Stimulated activated CD4-positive, alpha-beta T cell treated with anti-CD3 and anti-CD28 coated beads, TNF-alpha, amount 100 ng/mL, for 48 hours (primary cell): ENCODE data around the gene OBP2B.
"Not testable (repeated sequence)": the region's sequence is repeated elsewhere in the genome, so short reads cannot be mapped to it uniquely, and the experiment has no call there.

ENCODE experiments used
- DNase-seq, 3 donors: peaks; one replicate each; pipeline ENCODE4 v3.0.0-alpha.2; 2020; ENCODE audit warnings: low read depth in 3 of 3

The OBP2B gene

GRCh38 chr9:133238272-133238850, 29.3 kb upstream of the OBP2B start:
- DNase-seq, result peak in 2 of 3 donors; percentile 10 to 27

DNA sequence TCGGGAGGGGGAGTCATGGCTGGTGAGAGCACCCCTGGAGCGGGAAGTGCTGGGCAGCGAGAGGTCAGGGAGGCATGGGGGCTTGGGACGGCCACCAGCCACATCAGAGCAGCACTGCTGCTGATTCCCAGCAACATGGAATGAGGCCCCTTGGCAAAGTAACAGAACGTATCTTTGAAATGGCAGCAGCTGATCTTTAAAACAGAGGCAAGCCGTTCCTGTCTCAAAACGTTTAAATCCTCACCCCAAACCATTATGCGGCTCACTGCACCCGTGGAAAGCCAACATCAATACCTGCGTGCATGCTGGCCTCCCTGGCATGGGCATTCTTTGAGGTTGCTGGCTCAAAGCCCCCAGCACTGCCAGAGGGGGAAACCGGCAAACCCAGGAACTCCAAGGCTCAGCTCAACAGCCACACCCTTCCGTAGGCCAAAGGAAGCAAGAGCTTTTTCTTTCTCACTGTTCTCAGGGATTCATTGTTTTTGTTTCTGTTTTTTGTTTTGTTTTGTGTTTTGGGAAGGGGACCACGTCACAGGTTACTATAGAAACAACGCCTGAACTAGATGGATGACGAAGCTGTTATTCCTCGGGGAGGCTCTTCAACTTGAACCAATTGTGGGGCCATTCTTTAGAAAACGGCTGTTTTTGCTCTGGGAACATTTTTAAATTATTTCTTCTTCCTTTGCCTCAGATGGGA, 28.1 kb upstream of the OBP2B start:
- DNase-seq, result no peak

GRCh38 chr9:133236291-133237034, 27.4 kb upstream of the OBP2B start:
- not testable (repeated sequence) for DNase-seq

- no peak for DNase-seq
Measured at GRCh38 chr9:133235549-133236222, 26.6 kb upstream of the OBP2B start.

DNA sequence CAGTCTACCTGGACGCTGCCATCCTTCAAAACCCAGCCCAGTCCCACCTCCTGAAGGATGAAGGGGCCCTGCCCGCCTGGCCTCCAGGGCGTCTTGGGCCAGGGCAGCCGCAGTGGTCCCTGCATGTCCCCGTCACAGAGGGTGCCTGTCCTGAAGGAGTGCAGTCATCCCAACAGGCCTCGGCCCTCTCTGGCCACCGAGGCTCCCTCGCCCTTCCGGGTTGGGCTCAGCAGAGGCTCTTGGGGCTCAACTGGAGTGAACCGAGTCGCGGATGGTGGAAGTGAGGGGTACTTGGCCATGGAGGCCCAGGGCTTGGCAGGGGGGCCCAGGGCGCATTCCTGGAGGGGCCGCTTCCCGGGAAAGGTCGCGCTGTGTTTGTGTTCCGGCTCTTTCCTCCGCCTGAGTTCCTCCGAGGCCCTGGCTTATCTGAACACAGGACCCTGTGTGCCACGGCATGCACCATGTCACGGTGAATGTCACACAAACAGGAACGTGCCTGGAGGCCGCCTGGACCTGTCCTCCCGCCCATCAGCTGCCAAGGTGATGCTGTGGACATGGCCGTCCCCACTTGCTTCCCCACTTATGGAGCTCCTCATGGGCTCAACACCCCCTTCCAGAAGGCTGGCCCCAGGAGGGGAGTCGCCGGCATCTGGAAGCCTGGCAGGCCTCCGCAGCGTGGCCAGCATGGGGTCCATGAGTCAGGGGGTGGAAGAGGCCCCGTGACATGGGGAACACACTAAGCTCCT, 25.7 kb upstream of the OBP2B start:
- DNase-seq, result no peak

GRCh38 chr9:133233681-133234432, 24.8 kb upstream of the OBP2B start:
- no peak for DNase-seq

DNA sequence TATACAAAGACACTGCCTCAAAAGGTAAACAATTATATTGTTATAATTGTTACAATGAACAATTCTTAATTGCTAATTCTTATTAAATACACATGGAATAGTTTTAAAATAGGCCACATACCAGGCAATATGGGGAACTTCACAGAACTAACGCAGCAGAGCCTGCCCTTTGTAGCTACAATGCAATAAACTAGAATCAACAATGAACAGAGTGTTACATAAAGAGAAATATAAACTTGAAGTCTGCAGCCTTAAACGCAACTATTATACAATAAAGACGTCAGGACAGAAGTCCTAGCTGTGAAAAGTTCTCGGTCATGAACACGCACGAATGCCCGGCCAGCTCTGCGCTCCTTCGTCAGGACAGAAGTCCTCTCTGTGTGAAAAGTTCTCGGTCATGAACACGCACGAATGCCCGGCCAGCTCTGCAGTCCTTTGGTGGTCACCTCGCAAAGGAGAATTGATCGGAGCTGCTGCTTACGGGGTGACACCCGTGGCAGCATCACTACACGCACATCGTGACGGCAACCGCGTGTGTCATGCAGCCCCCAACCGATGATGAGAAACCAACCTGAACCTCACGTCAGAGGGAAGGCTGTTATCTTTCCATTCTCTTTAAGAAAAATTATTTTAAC, 23.0 kb upstream of the OBP2B start:
- DNase-seq, result not testable (repeated sequence)

- not testable (repeated sequence) for DNase-seq
Measured at GRCh38 chr9:133230514-133230913, 21.5 kb upstream of the OBP2B start.

- DNase-seq, result no peak
Measured at GRCh38 chr9:133230093-133230492, 21.0 kb upstream of the OBP2B start.

DNA sequence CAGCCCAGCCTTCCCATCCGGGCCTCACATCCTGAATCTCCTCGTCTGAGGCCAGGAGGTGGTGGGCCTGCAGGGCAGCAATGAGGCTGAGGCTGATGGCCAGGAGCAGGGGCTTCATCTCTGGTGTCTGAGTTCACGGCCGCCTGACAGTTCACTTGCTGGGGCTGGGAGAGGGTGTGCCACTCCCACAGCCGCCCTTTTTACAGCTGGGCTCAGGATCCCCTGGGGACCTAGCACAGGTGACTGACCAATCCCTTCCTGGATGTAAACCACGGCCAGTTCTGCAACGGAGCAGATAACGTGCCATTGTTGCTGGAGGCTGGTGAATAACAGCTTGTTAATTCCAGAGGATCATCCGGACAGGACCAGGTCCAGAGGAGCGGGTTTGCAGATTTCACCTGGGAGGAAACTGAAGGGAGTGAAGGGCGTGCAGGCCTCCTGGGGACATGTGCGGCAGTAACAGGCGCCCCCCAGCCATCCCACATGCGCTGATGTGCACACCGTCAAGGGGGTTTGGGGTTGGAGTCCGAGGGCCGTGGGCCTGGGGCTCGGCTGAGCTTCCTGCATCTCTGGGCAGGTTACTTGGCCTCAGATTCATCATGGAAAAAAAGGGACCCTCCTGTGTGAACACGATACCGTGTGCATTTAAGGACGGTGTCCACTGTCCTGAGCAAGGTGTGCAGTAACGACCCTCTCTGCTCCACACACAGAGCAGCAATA, 19.6 kb upstream of the OBP2B start:
- DNase-seq, result not testable (repeated sequence)

- DNase-seq, result not testable (repeated sequence)
Measured at GRCh38 chr9:133227996-133228395, 18.9 kb upstream of the OBP2B start.

DNA sequence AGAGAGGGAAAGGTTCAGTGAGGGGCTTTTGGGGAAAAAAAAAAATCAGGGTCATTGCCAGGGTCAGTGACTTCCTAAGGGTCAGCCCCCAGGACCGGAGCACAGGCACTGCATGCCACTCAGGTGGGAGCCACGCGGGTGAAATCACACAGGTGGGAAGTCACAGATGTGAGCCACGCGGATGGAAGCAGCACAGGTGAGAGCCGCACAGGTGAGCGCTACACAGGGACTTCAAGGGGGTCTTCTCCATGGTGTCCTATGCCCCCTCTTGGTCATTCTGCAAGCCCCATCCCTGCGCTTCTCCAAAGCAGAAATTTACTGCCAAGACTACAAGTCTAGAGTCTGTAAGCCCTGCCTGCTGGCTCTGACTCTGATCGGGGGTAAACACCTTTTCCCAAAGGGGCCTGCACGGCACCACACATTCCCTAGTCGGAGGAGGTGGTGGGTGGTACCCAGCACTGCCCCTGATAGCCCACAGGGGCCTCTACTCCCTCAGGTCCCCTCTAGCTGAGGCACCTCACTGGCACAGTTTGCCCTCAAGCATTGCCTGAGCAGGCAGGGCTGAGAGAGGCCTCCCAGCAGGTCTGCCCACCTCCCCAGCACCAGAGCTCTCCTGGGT, 18.3 kb upstream of the OBP2B start:
- no peak for DNase-seq

- no peak for DNase-seq
Measured at GRCh38 chr9:133226219-133227171, 17.4 kb upstream of the OBP2B start.

DNA sequence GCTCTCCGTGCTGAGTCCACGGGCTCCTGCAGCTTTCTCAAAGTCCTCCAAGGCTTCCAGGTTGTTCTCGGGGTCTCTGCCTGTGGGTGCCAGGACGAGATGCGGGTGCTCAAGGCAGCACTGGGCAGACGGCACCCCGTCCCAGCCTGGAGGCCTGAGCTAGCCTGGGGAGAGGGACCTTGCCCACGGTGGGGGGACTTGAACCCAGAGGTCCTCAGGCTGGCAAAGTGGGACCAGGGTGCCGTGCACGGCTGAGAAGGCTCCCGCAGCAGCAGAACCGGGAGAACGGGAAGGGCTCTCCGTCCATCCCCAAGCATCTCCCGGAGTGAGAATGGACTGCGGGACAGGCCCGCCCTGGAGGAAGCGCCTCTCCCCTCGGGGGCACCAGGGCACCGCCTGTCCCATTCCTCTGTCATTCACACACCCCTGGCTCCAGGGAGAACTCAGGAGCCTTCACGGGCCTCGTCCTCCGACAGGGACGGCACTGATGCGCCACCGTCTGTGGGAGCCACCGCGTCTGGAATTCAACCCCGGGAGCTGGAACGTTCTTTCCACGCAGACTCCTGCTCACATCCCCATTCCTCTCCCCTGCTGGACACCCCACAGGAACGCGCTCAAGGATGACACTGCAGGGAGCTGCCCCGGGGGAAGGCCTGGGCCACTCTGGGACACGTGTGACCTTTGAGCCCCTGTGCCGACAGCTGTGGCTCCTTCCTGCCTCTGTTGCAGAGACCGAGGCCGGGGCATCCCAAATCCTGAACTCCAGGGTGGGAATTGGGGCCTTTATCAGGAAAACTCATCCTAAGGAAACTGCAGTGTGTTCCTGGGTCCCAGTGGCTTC, 16.3 kb upstream of the OBP2B start:
- no peak for DNase-seq

GRCh38 chr9:133224762-133225161, 15.7 kb upstream of the OBP2B start:
- DNase-seq, result no peak

- DNase-seq, result not testable (repeated sequence)
Measured at GRCh38 chr9:133223159-133223756, 14.2 kb upstream of the OBP2B start.

GRCh38 chr9:133221994-133222393, 12.9 kb upstream of the OBP2B start:
- not testable (repeated sequence) for DNase-seq
